Measurements from ENCODE around the gene ABHD16A. TPM values are rescaled to one million over a fixed set of nuclear protein-coding genes. Genes with fewer than 3 reads are reported as not detected.

ABHD16A gene
- total and polyA plus RNA-seq, 2 of the 13 experiments (the other 11 are each of a cell fraction or from before 2014, with no cell fraction given), result 43.5 to 45.4 TPM

GRCh38 chr6:31734247-31734820 lies 31.2 kb upstream of the ABHD16A start (continued):
- TF ChIP-seq ZNF383 (CRISPR knock-in tag; IDR thresholded peaks at IDR 0.05; ENCODE audit: borderline replicate concordance), result no peak
- TF ChIP-seq ZNF33A (CRISPR knock-in tag; IDR thresholded peaks at IDR 0.05; ENCODE audit: borderline replicate concordance), result no peak
- no peak for TF ChIP-seq RERE (CRISPR knock-in tag; IDR thresholded peaks at IDR 0.05; ENCODE audit: low read depth)
- no peak for TF ChIP-seq CENPBD1 (CRISPR knock-in tag; IDR thresholded peaks at IDR 0.05; ENCODE audit: borderline replicate concordance, low read depth)
- TF ChIP-seq ZNF883 (CRISPR knock-in tag; IDR thresholded peaks at IDR 0.05; ENCODE audit: not compliant biosample characterization), result no peak
- TF ChIP-seq PPARG (CRISPR knock-in tag; conservative IDR thresholded peaks at IDR 0.05), result no peak
- TF ChIP-seq HOXD1 (CRISPR knock-in tag; IDR thresholded peaks at IDR 0.05), result peak; percentile 85
- no peak for TF ChIP-seq SKI (IDR thresholded peaks at IDR 0.05; ENCODE audit: partially characterized antibody)
- TF ChIP-seq MIXL1 (CRISPR knock-in tag; IDR thresholded peaks at IDR 0.05), result no peak
- no peak for TF ChIP-seq STAG1 (CRISPR knock-in tag; IDR thresholded peaks at IDR 0.05)
- TF ChIP-seq BORCS8-MEF2B (CRISPR knock-in tag; IDR thresholded peaks at IDR 0.05), result no peak
- no peak for TF ChIP-seq FOSL1 (CRISPR knock-in tag; IDR thresholded peaks at IDR 0.05; ENCODE audit: borderline replicate concordance)
- TF ChIP-seq CBX5 (CRISPR knock-in tag; IDR thresholded peaks at IDR 0.05; ENCODE audit: borderline replicate concordance), result no peak
- no peak for TF ChIP-seq HDAC1 (CRISPR knock-in tag; IDR thresholded peaks at IDR 0.05)
- no peak for TF ChIP-seq ZNF740 (CRISPR knock-in tag; IDR thresholded peaks at IDR 0.05)
- TF ChIP-seq NAIF1 (CRISPR knock-in tag; IDR thresholded peaks at IDR 0.05; ENCODE audit: borderline replicate concordance), result no peak
- peak; percentile 50; the same call in 1 of the 2 replicates for TF ChIP-seq ZNF34 (CRISPR knock-in tag; IDR thresholded peaks at IDR 0.05; ENCODE audit: borderline replicate concordance)
- no peak for TF ChIP-seq PITX1 (CRISPR knock-in tag; IDR thresholded peaks at IDR 0.05)
- peak; percentile 83 for TF ChIP-seq NFE2L2 (IDR thresholded peaks at IDR 0.05; ENCODE audit: low read length)
- TF ChIP-seq RCOR2 (CRISPR knock-in tag; IDR thresholded peaks at IDR 0.05), result no peak
- TF ChIP-seq SIN3A (IDR thresholded peaks at IDR 0.05; ENCODE audit: borderline replicate concordance, low read depth, low read length), result no peak
- no peak for TF ChIP-seq ZNF367 (CRISPR knock-in tag; IDR thresholded peaks at IDR 0.05; ENCODE audit: borderline replicate concordance)
- TF ChIP-seq TBP (CRISPR knock-in tag; IDR thresholded peaks at IDR 0.05), result no peak
- no peak for TF ChIP-seq ZNF3 (CRISPR knock-in tag; IDR thresholded peaks at IDR 0.05)
- TF ChIP-seq ZNF577 (CRISPR knock-in tag; IDR thresholded peaks at IDR 0.05; ENCODE audit: borderline replicate concordance, low read depth), result no peak
- TF ChIP-seq SRY (CRISPR knock-in tag; IDR thresholded peaks at IDR 0.05), result no peak
- TF ChIP-seq AHR (CRISPR knock-in tag; IDR thresholded peaks at IDR 0.05), result no peak
